ENCODE results near the gene TBC1D9.

DNA sequence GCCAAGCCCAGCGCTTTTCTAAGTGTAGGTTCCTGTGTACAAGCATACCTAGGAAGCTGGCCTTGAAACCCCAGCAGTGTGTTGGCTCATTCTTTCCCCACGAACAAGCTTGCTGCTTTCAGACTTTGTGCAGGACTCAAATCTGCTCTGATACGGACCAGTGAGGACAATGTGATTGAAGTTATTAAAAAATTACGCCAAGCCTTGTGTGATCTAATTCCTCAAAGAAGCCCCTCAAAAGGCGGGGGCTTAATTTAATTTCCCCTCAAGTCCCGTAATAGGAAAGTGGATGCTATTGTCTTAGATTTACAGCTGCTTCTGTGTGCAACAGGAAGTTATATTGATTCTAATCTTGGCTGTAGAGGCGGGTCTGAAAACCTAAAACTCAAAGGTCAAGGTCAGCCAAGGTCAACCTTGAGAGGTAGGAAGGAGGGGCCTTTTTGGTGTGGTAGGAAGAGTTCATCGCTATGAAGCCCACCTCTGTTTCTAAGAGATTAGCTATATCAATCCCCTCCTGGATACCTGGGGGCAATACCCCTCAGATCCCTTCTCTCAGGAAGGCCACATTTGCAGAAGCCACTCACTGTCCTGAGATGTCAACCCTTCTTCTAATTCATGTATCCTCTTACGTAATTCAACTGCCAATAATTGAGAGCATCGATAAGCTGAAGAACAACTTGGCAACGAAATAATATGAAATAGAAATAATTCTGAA, 45.1 kb downstream of the TBC1D9 start:
- TF ChIP-seq POLR2A (IDR thresholded peaks at IDR 0.05; ENCODE audit: low read depth, low read length) (no peak), TAF1 (IDR thresholded peaks at IDR 0.05; ENCODE audit: low read depth, low read length) (no peak), POLR2AphosphoS5 (IDR thresholded peaks at IDR 0.05; ENCODE audit: low read depth, low read length) (no peak), SPI1 (IDR thresholded peaks at IDR 0.05; ENCODE audit: low read depth, low read length) (no peak)

All from GM12891 (cell line).